Hematopoietic multipotent progenitor cell treated with erythropoietin and hydrocortisone succinate and interleukin-3 and kit ligand, for 8 days (in vitro differentiated cells): ENCODE measurements around the gene NSG2.

Experiments used
- DNase-seq: peaks from one replicate; pipeline ENCODE4 v3.0.0-alpha.2; 2015

The NSG2 gene

GRCh38 chr5:174045470-174046025 is at the start of gene NSG2:
Gene NSG2, plus strand, starts transcription at chr5:174045706. Its CDS starts 1,050 bp downstream, at chr5:174046756.
- DNase-seq, result peak; percentile 70

- no peak for DNase-seq
These were observed 48.2 kb upstream of the NSG2 start for GRCh38 chr5:173997331-173997730.

DNA sequence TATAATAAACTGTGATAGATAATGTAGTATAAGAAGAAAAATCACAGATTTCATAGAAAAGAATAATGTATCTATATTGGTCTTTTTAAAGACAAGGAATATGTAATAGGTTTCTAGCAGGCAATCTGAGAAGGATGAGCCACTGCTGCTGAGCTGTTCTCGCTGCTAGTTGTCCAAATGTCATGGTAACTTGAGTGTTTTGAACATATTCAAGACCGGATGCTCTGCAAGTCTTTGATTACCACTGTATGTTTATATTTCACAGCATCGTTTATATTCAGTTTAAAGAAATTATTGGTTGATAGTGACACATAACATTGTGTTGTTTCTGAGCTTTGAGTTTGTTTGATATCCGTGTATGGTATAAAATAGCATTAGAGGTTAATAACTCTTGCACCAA is 47.0 kb upstream of the NSG2 start:
- no peak for DNase-seq

DNA sequence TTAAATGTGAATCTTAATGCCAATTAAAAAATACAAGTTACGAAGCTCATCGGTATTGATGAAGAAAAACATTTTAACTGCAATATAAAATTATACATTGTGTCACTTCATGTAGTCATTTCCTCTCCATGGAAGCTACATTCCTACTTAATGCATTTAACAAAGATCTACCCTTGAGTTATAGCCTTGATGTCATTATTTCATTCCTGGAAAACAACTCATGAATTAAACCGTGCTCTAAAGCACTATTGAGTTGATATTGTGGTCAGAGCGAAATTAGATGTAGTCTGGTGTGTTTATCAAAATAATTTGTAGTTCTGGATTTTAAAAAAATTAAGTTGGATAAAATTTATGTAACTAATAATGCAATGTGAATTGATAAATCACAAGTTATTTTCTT is 45.4 kb upstream of the NSG2 start:
- no peak for DNase-seq

- DNase-seq, result no peak
These were observed 41.7 kb upstream of the NSG2 start for GRCh38 chr5:174003795-174004194.

DNA sequence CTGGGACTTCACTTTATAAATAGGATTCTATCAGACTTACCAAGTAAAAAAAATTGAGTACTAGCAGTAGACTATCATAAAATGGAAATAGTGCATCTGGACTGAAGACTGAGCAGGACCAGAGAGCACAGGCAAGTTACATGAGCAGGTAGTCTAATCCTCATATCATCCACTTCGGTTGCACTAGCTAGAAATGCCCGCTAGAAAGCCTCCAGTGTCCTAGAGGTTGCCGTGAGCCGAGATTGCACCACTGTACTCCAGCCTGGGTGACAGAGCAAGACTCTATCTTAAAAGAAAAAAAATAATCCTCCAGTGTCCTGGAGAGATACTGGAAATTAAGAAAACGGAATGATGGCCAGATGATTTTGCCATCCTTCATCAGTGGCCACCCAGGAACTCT is 36.6 kb upstream of the NSG2 start:
- DNase-seq, result no peak

DNA sequence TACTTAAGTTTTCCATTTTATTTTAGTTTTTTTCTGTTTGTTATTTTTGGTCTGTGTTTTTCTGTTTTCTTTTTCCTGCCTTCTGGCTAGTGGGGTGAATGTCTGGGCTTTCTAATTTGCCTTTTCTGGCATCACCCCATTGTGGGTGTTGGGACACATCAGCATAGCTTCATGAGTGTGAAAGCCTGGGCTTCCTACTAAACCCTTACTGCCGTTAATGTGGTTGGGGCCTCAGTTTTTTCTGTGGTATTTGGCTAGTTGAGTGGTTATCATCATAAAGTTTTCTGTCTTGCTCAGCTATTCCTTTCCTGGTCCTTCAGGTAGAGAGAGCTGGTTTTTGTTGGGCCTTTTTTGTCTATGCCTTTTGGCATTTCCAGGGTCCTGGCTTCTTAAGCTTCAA is 35.1 kb upstream of the NSG2 start:
- no peak for DNase-seq

DNA sequence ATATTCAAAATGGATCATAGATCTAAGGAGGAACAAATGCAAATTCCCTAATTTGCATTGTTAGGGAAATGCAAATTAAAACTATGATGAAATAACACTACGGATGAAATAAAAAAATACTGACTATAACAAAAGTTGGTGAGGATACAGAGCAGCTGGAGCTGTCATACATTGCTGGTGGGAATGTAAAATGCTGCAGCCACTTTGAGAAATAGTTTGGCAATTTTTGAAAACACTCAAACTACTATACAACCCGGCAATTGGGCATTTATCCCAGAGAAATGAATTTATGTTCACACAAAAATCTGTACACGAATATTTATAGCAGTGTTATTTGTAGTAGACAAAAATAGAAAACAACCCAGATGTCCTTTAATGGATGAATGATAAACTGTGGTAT is 34.1 kb upstream of the NSG2 start:
- DNase-seq, result no peak

- peak; percentile 70 for DNase-seq
These were observed 25.2 kb upstream of the NSG2 start for GRCh38 chr5:174020069-174020927.

- DNase-seq, result no peak
These were observed 24.6 kb upstream of the NSG2 start for GRCh38 chr5:174020928-174021304.

DNA sequence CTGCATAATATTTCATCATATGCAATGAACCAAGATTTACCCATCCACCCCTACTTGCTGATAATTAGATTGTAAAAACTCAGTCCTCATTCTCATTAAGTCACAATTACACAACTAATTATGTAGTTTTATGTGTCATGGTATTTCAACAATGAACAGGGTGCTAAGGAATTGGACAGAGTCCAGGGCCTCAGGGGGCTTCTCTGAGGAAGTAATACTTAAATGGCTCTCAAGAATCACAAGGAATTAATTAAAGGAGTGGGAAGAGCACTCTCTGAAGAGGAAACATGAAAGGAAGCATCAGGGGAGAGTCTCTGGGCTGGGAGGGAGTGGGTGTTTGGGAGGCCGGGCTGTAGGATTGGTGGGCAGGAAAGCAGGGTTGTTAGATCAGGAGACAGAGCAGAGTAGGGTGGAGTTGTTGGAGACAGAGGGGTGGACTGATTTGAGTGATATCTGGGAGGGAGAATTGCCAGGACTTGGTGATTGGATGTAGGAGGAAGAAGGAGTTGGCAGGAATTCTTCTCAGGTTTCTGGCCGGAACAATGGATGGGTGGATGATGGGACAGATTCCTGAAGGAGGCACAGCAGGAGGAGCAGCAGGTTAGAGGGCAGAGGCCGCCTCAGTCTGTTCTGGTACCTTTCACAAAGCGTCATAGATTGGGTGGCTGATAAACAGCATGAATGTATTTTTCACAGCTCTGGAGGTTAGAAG is 23.0 kb upstream of the NSG2 start:
- no peak for DNase-seq

DNA sequence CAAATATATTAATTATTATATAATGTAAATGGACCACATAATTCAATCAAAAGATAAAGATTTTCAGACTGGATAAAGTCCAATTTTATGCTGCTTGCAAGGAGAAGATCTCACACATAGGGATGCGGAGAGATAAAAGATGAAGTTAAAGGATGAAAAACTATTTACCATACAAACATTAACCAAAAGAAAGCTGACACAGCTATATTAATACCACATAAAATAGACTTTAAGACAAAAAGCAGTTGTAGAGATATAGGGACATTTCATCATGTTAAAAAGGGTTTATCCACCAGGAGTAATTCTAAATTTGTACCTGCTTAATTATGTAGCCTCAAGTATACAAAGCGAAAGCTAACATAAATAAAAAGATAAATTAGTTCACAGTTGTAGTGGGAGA is 15.2 kb upstream of the NSG2 start:
- DNase-seq, result no peak

DNA sequence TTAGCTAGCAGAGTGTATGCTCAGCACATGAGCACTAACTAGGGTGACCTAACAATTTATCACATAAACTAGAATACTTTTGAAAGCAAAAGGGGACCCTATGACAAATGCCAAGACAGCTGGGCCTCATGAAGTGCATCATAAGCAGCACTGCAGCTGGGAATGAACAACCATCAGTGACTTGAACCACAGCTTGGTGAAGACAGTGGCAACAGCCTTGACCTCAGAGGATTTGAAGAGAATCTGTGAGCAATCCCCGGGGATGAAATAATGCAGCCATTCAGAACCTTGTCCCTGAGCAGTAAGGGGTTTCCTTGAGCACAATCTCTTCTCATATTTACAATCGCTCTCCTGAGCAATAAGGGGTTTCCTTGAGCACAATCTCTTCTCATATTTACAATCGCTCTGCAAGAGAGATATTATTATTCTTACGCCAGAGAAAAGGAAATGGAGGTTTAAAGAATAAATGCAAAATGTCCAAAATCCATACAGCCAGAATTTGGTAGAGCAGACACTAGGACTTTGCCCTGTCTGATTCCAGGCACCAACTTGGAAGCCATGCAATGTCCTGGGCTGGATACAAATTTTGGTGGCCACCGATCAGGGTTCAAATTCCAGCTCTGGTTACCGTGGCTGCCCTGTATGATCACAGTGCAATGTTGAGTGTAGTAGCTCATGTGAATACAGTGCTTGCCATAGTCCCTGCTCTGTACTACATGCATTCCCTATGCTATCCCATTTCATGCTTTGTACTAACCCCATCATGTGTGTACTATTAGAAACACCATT is 846 bp upstream of the NSG2 start:
- DNase-seq, result no peak

DNA sequence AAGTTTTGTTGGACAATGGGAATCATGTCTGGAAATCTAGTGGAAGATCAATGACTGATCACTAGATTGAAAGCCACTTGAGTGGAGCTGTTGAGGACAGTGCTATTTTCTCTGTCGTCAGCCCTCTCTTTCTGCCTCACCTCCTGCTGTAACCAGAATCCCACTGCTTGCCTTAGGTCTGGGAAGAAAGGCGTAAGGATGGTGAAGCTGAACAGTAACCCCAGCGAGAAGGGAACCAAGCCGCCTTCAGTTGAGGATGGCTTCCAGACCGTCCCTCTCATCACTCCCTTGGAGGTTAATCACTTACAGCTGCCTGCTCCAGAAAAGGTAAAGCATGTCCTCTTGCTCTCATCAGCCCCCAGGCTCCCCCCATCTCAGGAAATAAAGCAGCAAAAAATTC is 1.1 kb downstream of the NSG2 start:
- DNase-seq, result no peak

DNA sequence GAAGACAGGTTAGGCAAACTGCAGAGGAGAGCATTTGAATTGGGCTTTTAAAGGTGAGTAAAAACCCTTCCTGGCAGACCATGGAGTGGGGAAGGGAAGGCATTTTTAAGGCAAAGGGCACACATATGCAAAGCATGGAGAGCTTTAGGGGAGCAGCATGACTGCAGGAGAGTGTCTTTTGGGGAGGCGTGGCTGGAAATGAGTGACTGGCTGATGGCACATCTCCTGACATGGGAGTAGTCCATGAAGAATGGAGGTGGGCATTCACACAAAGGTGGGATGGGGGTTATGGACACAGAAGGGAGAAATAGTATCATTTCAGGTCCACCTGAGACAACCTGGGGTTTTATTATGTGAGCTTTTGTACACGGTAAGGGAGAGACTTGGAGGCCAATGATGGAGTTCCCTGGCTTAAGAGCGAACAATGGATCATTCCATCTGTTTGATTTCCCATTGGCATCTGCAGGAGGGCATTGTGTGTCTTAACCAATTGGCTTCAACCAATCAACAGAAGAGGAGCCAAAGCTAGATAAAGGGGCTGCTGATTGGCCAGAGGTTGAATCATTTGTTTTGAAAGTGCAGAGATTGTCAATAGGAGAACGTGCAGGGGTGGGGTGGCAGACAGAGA is 2.1 kb downstream of the NSG2 start:
- no peak for DNase-seq

DNA sequence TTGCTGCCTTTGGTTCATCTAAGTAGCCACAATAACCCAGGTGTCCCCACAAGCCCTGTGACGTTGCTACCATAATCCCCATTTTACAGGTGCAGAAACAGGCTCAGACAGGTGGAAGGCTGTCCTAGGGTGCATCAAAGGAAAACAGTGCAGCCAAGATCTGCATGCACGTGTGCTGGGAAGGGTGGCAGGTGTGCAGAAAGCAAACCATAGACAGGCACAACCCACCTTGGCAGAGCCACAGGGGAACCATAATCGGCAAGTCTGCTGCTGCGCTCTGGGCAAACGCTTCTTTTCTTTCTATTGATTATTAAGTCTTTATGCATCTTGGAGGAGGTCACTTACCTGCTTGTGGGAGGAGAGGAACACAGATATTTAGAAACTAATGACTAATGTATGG is 7.1 kb downstream of the NSG2 start:
- DNase-seq, result no peak

DNA sequence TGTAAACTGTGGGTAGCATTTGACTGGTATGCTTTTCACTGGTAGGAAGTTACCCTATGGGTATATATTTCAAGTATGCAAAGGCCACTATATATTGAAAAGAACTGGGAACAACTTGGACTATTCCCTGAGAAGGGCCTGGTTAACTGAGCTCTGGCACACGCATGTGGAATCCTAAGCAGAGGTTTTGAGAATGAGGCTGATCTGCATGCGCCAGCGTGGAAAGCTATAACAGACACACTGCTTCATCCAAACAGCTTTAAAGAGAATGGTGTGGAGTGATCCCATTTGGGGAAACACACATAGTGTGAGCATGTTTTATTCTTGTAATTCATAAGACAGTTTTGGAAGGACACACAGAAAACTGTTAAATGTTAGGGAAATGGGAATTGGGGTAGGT is 8.4 kb downstream of the NSG2 start:
- DNase-seq, result no peak

DNA sequence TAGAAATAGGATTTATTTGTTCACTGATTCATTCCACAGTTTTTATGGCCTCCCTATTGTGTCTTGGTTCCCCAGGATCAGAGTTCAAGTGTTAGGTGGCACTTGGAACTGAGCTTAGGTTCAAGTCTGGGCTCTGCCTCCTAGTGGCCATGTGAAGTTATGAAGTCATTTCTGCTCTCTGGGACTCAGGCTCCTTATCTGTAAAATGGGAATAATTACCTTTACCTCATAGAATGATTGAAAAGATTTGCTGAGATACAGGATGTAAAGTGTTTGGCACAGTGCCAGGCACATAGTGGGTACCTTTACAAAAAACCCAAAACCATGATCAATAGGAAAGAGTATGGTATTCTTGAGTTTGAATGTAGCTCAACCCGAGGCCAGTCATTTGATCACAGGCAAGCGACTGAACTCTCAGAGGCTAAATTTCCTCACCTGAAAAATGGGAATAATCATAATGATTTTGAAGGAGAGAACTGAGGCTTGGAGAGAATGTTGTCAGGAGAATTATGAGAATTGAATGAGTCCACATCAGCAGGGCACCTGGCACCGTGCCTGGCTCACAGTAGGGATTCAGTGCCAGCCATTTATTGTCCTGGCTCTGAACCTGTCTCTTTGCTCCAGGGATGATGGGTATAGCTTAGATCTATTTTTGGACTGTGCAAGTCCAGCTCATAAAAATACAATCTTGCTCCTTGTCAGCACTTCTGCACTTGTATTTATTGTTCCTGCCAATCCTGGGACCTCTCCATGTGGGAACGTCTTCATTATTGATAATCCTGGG is 10.8 kb downstream of the NSG2 start:
- DNase-seq, result peak; percentile 7

DNA sequence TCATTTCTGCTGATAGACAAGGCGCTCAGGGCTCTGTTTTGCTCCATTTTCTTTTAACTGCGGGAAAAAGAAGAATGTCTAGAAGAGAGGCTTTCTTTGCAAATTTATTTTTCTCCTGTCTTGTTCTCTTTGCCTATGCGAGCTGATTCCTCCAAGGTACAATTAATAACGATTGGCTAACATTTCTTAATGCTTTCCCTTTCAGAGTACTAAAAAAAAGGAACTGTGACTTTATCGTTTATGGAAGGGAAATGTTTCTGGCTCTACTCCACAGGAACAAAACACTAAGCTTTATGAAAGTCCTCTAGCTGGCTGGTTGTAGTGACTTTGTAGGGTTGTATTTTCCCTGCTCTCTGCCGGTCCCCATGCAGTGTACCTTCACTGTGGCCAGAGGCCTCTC is 11.7 kb downstream of the NSG2 start:
- no peak for DNase-seq

DNA sequence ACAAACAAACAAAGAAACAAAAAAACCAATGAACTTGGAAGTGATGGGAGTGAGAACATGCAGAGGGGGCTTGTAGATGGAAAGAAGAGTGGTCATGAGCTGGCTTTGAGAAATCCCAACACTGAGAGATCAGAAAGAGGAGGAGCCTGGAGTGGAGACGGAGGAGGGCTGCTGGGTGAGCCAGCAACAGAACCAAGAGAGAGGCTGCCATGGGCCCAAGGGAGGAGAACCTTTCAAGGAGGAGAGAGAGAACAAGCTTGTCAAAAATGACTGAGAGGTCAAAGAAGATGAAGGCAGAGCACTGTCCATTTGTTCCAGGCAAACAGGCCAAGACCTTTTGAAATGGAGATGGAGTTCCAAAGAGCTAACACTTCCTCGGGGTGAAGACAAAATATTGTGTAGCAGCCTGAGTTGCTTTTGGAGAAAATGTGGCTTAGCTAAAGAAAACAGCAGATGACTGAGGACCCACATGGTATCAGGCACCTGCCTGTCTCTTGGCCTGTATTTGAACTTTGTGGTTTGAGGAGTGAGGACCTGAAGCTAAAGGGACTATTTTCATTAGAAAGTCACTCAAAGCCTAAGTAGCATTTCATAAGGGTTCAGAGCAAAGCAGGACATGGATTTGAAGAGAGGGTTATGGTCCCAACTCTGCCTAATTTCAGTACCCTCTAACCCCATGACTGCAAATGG is 13.1 kb downstream of the NSG2 start:
- DNase-seq, result no peak

GRCh38 chr5:174059247-174059646 is 13.7 kb downstream of the NSG2 start:
- no peak for DNase-seq
